ENCODE data around the gene MAML2. TPM values are rescaled to one million over a fixed set of nuclear protein-coding genes. Genes with fewer than 3 reads are reported as not detected.

MAML2 gene
- total and polyA plus RNA-seq, 2 experiments from 2014 or later, result 2.0 to 7.1 TPM

GRCh38 chr11:96259134-96259830 lies 83.7 kb downstream of the MAML2 start:
- no peak overlapping the region for H3K4me3 Mint-ChIP-seq
- Histone ChIP-seq H3K4me2 (no peak overlapping the region), H3K36me3 (ENCODE audit: insufficient read depth) (no peaks in the 10 kb centered on the region), H3K79me2 (replicated peaks; ENCODE audit: insufficient read depth) (no peaks in the 10 kb centered on the region), H3K4me3 (no peak overlapping the region), H3F3A (replicated peaks; ENCODE audit: low read depth) (no peaks in the 10 kb centered on the region), H4K20me1 (replicated peaks; ENCODE audit: insufficient read depth) (no peaks in the 10 kb centered on the region), H3K4me1 (ENCODE audit: insufficient read depth) (peaks cover 11% of the 10 kb centered on the region; the same call in 1 of the 2 replicates), H2AFZ (no peak overlapping the region), H3K9me2 (ENCODE audit: insufficient read depth) (no peaks in the 10 kb centered on the region), H3K27ac (ENCODE audit: low read depth) (no peak overlapping the region), H3K27me3 (ENCODE audit: insufficient read depth) (no peaks in the 10 kb centered on the region)
- no peaks in the 10 kb centered on the region for H3K9me3 Mint-ChIP-seq
- H3K36me3 Mint-ChIP-seq (ENCODE audit: low read depth), result no peaks in the 10 kb centered on the region
- H3K27ac Mint-ChIP-seq, result no peak overlapping the region
- H3K27me3 Mint-ChIP-seq (ENCODE audit: insufficient read depth, low read depth, poor library complexity), result no peaks in the 10 kb centered on the region
- TF ChIP-seq STAT1 (IDR thresholded peaks at IDR 0.05; ENCODE audit: unreplicated experiment) (no peak), ZNF462 (CRISPR knock-in tag; IDR thresholded peaks at IDR 0.05) (no peak), EZH2 (IDR thresholded peaks at IDR 0.05; ENCODE audit: low read depth, unreplicated experiment) (no peak), EZH2phosphoT487 (IDR thresholded peaks at IDR 0.05; ENCODE audit: unreplicated experiment) (no peak), NANOG (IDR thresholded peaks at IDR 0.05; ENCODE audit: borderline replicate concordance) (no peak), CTCF (conservative IDR thresholded peaks at IDR 0.05; ENCODE audit: low read depth in 2 of 2) (no peak), ZNF331 (CRISPR knock-in tag; IDR thresholded peaks at IDR 0.05; ENCODE audit: low read depth) (no peak), ZNF114 (CRISPR knock-in tag; IDR thresholded peaks at IDR 0.05) (no peak), ETS1 (IDR thresholded peaks at IDR 0.05) (no peak), REST (IDR thresholded peaks at IDR 0.05; ENCODE audit: unreplicated experiment) (no peak), CREB1 (CRISPR knock-in tag; IDR thresholded peaks at IDR 0.05; ENCODE audit: low read depth) (no peak), POLR2AphosphoS5 (IDR thresholded peaks at IDR 0.05; ENCODE audit: low read depth) (no peak), JUNB (IDR thresholded peaks at IDR 0.05; ENCODE audit: unreplicated experiment) (no peak)
- ATAC-seq (no peak), DNase-seq (ENCODE audit: low spot score) (no peak)
- peaks cover 40% of the 10 kb centered on the region for H3K4me1 Mint-ChIP-seq

Measured in GM23338 (cell line).